Body of pancreas (tissue), 4 donors: ENCODE measurements around the gene PCNT. TPM values are rescaled to one million over a fixed set of nuclear protein-coding genes. Genes with fewer than 3 reads are reported as not detected.

ENCODE experiments used
- ATAC-seq: fragments of 150-250 bp; one replicate; pipeline ENCODE4 v1.9.1; 2016
- DNase-seq, 4 donors: peaks; one replicate each; pipeline ENCODE4 v3.0.0-alpha.2; 2019
- H3K27ac ChIP-seq, 4 donors: fragments of 200-600 bp; sonication (generic); 1 replicate in 3 of 4; 2 replicates in 1 of 4; pipeline versions ENCODE4 v1.5.1 to v1.6.1; 2016 to 2019; ENCODE audit warnings: mild to moderate bottlenecking in 1 of 4, mixed read lengths in 1 of 4, moderate library complexity in 1 of 4
- H3K27me3 ChIP-seq, 2 donors: fragments of 200-600 bp; sonication (generic); one replicate each; pipeline ENCODE4 v1.6.0; 2016; ENCODE audit warnings: mild to moderate bottlenecking in 1 of 2
- H3K36me3 ChIP-seq, 2 donors: fragments of 200-600 bp; sonication (generic); replicated peaks in 1 of 2; 2 replicates each; pipeline ENCODE4 v1.5.1; 2016; ENCODE audit warnings: low read depth in 2 of 2; ENCODE audit not compliant: insufficient read depth in 1 of 2
- H3K4me1 ChIP-seq: fragments of 200-600 bp; sonication (generic); one replicate; pipeline ENCODE4 v1.6.0; 2016
- H3K4me3 ChIP-seq, 2 donors: fragments of 200-600 bp; sonication (generic); 1 replicate in 1 of 2; 2 replicates in 1 of 2; pipeline ENCODE4 v1.5.1; 2016 to 2019
- H3K9me3 ChIP-seq, 3 donors: fragments of 200-600 bp; sonication (generic); 1 replicate in 2 of 3; 2 replicates in 1 of 3; pipeline ENCODE4 v1.5.1; 2016
- POLR2A ChIP-seq, 3 donors: fragments of 450-650 bp; IDR thresholded peaks; one replicate each; pipeline ENCODE4 v1.6.1; 2016; ENCODE audit warnings: antibody characterized with exemption in 3 of 3, mild to moderate bottlenecking in 2 of 3
- WGBS, 2 donors: methylation state at CpG; one replicate each; pipeline ENCODE4 v1.1.5; 2017; 5-methylcytosine and 5-hydroxymethylcytosine counted together
- intact Hi-C: fragments of 100-400 bp; cut with DNase I; formaldehyde crosslinking; loops from one replicate; pipeline ENCODE4 v1.15.1; 2023
- total RNA-seq, 2 donors: library from RNA; depleted of rRNA; stranded (reverse); fragments of >200 nt; gene quantifications; one replicate each; pipeline ENCODE4 v1.1.0, GENCODE V29; 2016
- TF ChIP-seq, protein P1 (sequence below), 7 experiments: fragments of 450-650 bp in 4 of 7; fragments of 200-600 bp in 3 of 7; sonication (generic) in 3 of 7; IDR thresholded peaks; one replicate each; pipeline ENCODE4 v1.5.1; 2016 to 2019; ENCODE audit warnings: antibody characterized with exemption in 7 of 7

Gene PCNT
- total RNA-seq, 2 donors from 2014 or later: 11.9 to 28.0 TPM

DNA sequence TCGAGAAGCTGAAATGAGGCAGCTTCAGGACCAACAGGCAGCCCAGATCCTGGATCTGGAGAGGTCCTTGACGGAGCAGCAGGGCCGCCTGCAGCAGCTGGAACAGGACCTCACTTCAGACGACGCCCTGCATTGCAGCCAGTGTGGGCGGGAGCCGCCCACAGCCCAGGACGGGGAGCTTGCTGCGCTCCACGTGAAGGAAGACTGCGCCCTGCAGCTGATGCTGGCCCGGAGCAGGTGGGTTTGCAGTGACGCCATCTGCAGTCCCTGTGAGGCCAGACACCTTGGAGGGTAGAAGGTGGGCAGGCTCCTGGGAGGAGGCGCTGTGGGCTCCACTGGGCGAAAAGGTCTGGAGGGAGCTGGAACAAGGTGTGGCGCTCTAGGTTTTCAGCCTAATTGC lies 39.7 kb downstream of the PCNT start:
- Histone ChIP-seq H3K36me3 (peaks cover 0 to 15% of the 10 kb centered on the region in 2 donors), H3K9me3 (no peaks in the 10 kb centered on the region), H3K4me3 (no peak overlapping the region), H3K4me1 (no peaks in the 10 kb centered on the region), H3K27me3 (no peaks in the 10 kb centered on the region), H3K27ac (no peak overlapping the region)
- no peak for ATAC-seq
- 91 to 94% methylated on average over 15 to 16 of the region's 16 CpGs for whole genome bisulfite sequencing, 2 donors
- TF ChIP-seq POLR2A (IDR thresholded peaks at IDR 0.05): no peak
- TF ChIP-seq, protein P1, sequence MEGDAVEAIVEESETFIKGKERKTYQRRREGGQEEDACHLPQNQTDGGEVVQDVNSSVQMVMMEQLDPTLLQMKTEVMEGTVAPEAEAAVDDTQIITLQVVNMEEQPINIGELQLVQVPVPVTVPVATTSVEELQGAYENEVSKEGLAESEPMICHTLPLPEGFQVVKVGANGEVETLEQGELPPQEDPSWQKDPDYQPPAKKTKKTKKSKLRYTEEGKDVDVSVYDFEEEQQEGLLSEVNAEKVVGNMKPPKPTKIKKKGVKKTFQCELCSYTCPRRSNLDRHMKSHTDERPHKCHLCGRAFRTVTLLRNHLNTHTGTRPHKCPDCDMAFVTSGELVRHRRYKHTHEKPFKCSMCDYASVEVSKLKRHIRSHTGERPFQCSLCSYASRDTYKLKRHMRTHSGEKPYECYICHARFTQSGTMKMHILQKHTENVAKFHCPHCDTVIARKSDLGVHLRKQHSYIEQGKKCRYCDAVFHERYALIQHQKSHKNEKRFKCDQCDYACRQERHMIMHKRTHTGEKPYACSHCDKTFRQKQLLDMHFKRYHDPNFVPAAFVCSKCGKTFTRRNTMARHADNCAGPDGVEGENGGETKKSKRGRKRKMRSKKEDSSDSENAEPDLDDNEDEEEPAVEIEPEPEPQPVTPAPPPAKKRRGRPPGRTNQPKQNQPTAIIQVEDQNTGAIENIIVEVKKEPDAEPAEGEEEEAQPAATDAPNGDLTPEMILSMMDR (IDR thresholded peaks at IDR 0.05): no peak
- no peak for DNase-seq
- intact Hi-C loops: no loop called here

DNA sequence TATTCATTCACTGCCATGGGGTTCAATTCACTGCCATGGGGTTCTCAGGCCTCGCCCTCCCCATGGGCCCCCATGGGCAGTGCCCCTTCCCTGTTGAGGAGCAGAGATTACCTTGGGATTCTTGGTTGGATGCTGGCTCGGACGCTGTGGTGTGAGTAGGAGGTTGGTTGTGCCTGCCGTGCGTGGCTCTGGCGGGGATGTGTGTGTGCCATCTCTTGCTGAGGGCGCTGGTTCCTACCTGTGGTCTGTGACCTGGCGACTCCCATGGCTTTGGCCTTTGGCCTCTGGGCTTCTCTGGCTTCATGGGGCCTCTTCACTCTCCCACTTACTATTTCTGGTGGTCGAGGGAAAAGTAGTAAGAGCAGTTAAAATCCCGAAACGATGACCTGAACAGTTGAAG lies 42.1 kb downstream of the PCNT start:
- no peak overlapping the region for H3K27ac ChIP-seq
- 94% methylated on average over 11 of the region's 11 CpGs for WGBS, 2 donors
- no peak for DNase-seq
- no peaks in the 10 kb centered on the region for H3K4me1 ChIP-seq
- H3K9me3 ChIP-seq: no peaks in the 10 kb centered on the region
- no peak for TF ChIP-seq POLR2A (IDR thresholded peaks at IDR 0.05)
- TF ChIP-seq, protein P1 (IDR thresholded peaks at IDR 0.05): no peak
- H3K36me3 ChIP-seq: peaks cover 0 to 15% of the 10 kb centered on the region in 2 donors
- no peak overlapping the region for H3K4me3 ChIP-seq
- ATAC-seq: no peak
- intact Hi-C loops: no loop called here
- no peaks in the 10 kb centered on the region for H3K27me3 ChIP-seq

DNA sequence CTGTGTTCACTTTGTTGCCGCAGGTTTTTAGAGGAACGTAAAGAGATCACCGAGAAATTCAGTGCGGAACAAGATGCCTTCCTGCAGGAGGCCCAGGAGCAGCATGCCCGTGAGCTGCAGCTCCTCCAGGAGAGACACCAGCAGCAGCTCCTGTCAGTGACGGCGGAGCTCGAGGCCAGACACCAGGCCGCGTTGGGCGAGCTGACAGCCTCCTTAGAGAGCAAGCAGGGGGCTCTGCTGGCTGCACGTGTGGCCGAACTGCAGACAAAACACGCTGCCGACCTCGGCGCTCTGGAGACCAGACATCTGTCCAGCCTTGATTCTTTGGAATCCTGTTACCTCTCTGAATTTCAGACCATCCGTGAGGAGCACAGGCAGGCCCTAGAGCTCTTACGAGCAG lies 42.6 kb downstream of the PCNT start:
- WGBS, 2 donors: 83 to 89% methylated on average over 9 to 19 of the region's 19 CpGs
- Histone ChIP-seq H3K4me3 (no peak overlapping the region), H3K9me3 (no peaks in the 10 kb centered on the region), H3K36me3 (peaks cover 0 to 15% of the 10 kb centered on the region in 2 donors), H3K27ac (no peak overlapping the region), H3K27me3 (no peaks in the 10 kb centered on the region), H3K4me1 (no peaks in the 10 kb centered on the region)
- intact Hi-C loops: no loop called here
- TF ChIP-seq, protein P1 (IDR thresholded peaks at IDR 0.05): no peak
- TF ChIP-seq POLR2A (IDR thresholded peaks at IDR 0.05): no peak
- ATAC-seq (no peak), DNase-seq (no peak)

DNA sequence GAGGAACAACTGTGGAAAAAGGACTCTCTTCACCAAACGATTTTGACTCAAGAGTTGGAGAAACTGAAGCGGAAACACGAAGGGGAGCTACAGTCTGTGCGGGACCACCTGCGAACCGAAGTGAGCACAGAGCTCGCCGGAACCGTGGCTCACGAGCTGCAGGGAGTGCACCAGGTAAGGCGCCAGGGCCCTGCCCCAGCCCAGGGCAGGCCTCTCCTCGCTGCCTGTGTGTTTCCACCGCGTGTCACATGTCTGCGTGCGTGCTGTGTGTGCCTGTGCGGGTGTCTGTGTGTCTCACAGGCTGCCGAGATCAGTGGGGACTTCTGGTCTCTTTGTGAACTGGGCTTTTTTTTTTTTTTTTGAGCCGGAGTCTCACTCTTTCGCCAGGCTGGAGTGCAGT lies 43.0 kb downstream of the PCNT start:
- no peaks in the 10 kb centered on the region for H3K27me3 ChIP-seq
- H3K4me1 ChIP-seq: no peaks in the 10 kb centered on the region
- intact Hi-C loops: no loop called here
- H3K4me3 ChIP-seq: no peak overlapping the region
- DNase-seq (no peak), ATAC-seq (no peak)
- TF ChIP-seq POLR2A (IDR thresholded peaks at IDR 0.05): no peak
- TF ChIP-seq, protein P1 (IDR thresholded peaks at IDR 0.05): no peak
- no peak overlapping the region for H3K27ac ChIP-seq
- peaks cover 0 to 15% of the 10 kb centered on the region in 2 donors for H3K36me3 ChIP-seq
- 89 to 98% methylated on average over 13 to 20 of the region's 20 CpGs for WGBS, 2 donors
- H3K9me3 ChIP-seq: no peaks in the 10 kb centered on the region

DNA sequence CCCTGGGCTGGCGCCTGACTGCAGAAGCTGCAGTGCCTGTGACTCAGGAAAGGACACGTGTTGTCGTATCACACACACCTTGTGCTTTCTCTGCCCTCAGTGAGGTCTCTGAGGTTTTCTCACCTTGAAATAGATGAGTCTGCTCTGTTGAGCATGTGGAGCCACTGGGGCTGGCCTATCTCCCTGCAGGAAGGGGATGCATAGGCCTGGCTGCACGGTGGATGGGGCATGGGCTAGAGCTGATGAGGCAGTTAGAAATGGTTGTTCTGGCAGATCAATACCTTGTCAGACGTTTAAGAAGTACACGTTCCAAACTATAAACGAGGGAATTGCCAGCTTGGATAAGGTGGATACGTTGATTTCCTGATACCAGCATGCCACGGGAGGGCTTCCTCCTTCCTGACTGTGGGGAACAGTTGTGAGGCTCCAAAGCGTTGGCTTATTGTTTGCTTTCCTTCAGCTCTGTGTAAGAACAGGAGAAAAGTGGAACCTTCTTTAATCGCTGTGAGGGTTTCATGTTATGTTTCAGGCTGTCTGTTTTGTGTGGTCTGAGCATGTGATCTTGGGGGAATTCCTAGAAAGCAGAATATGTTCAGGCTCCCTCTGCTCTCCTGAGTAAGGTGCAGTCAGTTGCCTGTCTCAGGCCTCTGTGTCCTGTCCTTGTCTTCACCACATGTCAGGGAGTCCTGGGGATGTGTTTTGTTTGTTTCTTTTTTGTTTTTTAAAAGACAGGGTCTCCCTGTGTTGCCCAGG lies 44.8 kb downstream of the PCNT start:
- no peaks in the 10 kb centered on the region for H3K27me3 ChIP-seq
- DNase-seq: no peak
- 55 to 68% methylated on average over 11 of the region's 11 CpGs for WGBS, 2 donors
- no peaks in the 10 kb centered on the region for H3K9me3 ChIP-seq
- no peak overlapping the region for H3K4me3 ChIP-seq
- ATAC-seq: no peak
- intact Hi-C loops: no loop called here
- no peak for TF ChIP-seq POLR2A (IDR thresholded peaks at IDR 0.05)
- TF ChIP-seq, protein P1 (IDR thresholded peaks at IDR 0.05): no peak
- H3K4me1 ChIP-seq: no peaks in the 10 kb centered on the region
- H3K27ac ChIP-seq: no peak overlapping the region
- peaks cover 0 to 14% of the 10 kb centered on the region in 2 donors for H3K36me3 ChIP-seq
